Immature natural killer cell (primary cell): ENCODE data around the gene SORD. TPM values are rescaled to one million over a fixed set of nuclear protein-coding genes. Genes with fewer than 3 reads are reported as not detected.
"Not testable (repeated sequence)": the region's sequence is repeated elsewhere in the genome, so short reads cannot be mapped to it uniquely, and the experiment has no call there.

Source experiments
- DNase-seq, 3 donors: peaks; one replicate each; pipeline ENCODE4 v3.0.0; 2022; ENCODE audit warnings: mixed read lengths in 1 of 3
- H3K27ac Mint-ChIP-seq, 6 donors: one replicate each; pipeline ENCODE4 v1.8.0; 2020; ENCODE audit warnings: mixed read lengths in 6 of 6, mild to moderate bottlenecking in 5 of 6, inconsistent platforms in 4 of 6, moderate library complexity in 3 of 6
- H3K27me3 Mint-ChIP-seq, 3 donors: one replicate each; pipeline ENCODE4 v1.8.0; 2020 to 2021; ENCODE audit warnings: low read depth in 3 of 3, mild to moderate bottlenecking in 3 of 3, mixed read lengths in 3 of 3, moderate library complexity in 3 of 3, inconsistent platforms in 1 of 3
- H3K36me3 Mint-ChIP-seq, 3 donors: one replicate each; pipeline ENCODE4 v1.8.0; 2020; ENCODE audit warnings: mixed read lengths in 3 of 3, inconsistent platforms in 2 of 3, mild to moderate bottlenecking in 2 of 3
- H3K4me1 Mint-ChIP-seq, 2 donors: one replicate each; pipeline ENCODE4 v1.8.0; 2020; ENCODE audit warnings: inconsistent platforms in 2 of 2, mild to moderate bottlenecking in 2 of 2, mixed read lengths in 2 of 2, moderate library complexity in 1 of 2
- H3K4me3 Mint-ChIP-seq, 5 donors: one replicate each; pipeline ENCODE4 v1.8.0; 2020; ENCODE audit warnings: mild to moderate bottlenecking in 5 of 5, mixed read lengths in 5 of 5, inconsistent platforms in 3 of 5, moderate library complexity in 3 of 5
- H3K9me3 Mint-ChIP-seq, 6 donors: one replicate each; pipeline ENCODE4 v1.8.0; 2020; ENCODE audit warnings: mild to moderate bottlenecking in 6 of 6, mixed read lengths in 6 of 6, inconsistent platforms in 4 of 6, moderate library complexity in 3 of 6
- polyA plus RNA-seq, 3 donors: library from polyadenylated mRNA; unstranded; fragments of 300-500 nt; fragmentation: Illumina TruSeq; gene quantifications; one replicate each; pipeline ENCODE4 v1.2.3, GENCODE V29; 2021

SORD gene
- polyA plus RNA-seq, 3 donors from 2014 or later: 0.84 to 6.1 (median 5.8) TPM

DNA sequence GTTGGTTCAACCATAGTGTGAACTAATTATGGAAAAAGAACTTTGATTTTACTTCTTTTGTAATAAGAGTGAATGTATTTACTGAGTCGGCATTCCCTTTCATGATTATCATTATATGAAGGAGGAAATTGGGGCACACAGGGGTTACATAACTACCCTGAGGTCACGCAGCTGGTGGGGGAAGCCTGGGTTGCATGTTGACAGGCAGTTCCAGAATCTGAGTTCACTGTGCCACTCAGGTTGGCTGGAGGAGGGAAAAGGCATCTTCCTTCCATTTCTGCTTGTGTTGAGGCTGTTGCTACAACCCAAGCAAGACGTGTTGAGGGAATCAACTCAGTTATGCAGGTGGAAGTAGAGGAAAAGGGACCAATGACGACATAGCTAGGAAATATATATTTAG is 11.1 kb downstream of the SORD start:
- H3K36me3 Mint-ChIP-seq, H3K9me3 Mint-ChIP-seq, H3K27ac Mint-ChIP-seq, H3K27me3 Mint-ChIP-seq, H3K4me3 Mint-ChIP-seq, DNase-seq: not testable (repeated sequence)
- peaks cover 17 to 18% of the 10 kb centered on the region in 2 donors for H3K4me1 Mint-ChIP-seq

DNA sequence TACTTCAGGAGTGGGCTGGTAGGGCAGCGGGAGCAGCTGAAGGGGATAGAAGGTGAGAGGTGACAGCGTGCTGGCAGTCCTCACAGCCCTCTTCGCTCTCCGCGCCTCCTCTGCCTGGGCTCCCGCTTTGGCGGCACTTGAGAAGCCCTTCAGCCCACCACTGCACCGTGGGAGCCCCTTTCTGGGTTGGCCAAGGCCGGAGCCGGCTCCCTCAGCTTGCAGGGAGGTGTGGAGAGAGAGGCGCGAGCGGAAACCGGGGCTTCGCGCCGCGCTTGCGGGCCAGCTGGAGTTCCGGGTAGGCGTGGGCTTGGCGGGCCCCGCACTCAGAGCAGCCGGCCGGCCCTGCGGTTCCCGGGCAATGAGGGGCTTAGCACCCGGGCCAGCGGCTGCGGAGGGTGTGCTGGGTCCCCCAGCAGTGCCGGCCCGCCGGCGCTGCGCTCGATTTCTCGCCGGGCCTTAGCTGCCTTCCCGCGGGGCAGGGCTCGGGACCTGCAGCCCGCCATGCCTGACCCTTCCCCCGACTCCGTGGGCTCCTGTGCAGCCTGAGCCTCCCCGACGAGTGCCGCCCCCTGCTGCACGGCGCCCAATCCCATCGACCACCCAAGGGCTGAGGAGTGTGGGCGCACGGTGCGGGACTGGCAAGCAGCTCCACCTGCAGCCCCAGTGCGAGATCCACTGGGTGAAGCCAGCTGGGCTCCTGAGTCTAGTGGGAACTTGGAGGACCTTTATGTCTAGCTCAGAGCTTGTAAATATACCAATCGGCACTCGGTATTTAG is 11.8 kb downstream of the SORD start:
- not testable (repeated sequence) for H3K36me3 Mint-ChIP-seq, H3K27ac Mint-ChIP-seq, DNase-seq, H3K4me3 Mint-ChIP-seq, H3K27me3 Mint-ChIP-seq, H3K9me3 Mint-ChIP-seq
- peaks cover 17 to 18% of the 10 kb centered on the region in 2 donors for H3K4me1 Mint-ChIP-seq

DNA sequence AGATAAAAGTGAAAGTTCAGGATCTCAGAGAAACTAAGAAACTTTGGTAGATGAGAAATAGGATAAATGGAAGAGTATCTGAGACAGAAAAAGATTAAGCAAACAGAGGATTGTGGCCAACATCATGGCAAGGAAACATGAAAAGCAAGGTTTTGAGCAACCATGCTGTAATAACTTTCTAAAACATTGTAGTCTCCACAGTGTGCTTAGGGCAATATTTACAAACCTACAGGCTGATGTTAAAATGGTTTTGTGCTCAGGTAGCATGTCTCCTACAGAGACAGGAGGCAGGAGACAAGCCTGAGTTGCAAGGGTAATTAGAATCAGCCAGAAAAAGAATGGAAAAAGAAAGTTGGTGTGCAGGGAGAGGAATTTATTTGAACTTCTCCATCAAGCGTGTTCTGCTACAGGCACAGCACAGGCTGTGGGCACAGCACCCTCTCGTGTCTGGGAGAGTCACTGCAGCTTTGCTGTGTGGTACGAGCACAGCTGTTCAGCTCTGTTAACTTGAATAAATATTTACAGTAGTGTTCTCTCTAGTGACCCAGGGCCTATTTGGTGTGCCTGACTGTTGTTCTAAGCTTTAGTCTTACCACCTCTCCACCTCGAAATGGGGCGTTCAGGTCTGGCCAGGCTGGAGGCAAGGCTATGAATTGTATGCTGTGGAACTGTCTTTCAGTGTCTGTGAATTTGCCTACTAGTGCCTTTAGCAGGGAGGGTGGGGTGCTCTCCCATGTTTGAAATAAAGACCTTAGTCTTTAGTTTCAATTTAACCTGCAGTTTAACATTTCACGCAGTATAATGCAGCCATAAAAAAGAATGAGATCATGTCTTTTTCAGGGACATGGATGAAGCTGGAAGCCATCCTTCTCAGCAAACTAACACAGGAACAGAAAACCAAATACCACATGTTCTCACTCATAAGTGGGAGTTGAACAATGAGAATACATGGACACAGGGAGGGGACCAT is 14.1 kb downstream of the SORD start:
- Mint-ChIP-seq H3K4me3 (peak overlapping the region in 3 of 5 donors; percentile 17 to 44 (median 23)), H3K27ac (peak overlapping the region in 2 of 6 donors; percentile 17 to 35), H3K4me1 (peaks cover 17 to 18% of the 10 kb centered on the region in 2 donors)
- H3K27me3 Mint-ChIP-seq, H3K36me3 Mint-ChIP-seq, H3K9me3 Mint-ChIP-seq: not testable (repeated sequence)
- peak; percentile 39 to 54 (median 43) for DNase-seq

DNA sequence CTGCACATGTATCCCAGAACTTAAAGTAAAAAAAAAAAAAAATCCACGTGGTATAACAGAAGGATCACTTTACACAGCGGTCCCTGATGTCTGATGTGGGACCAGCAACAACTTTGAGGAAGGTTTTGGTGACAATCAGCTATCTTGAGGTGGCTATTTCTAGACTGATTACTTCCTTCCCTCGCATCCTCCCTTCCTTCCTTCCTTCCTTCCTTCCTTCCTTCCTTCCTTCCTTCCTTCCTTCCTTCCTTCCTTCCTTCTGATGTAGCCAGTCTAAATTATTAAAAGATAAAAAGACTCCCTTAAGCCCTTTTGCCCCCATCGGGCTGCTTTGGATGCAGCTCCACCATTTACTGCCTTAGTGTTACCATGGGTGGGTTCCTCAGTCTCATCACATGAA is 14.9 kb downstream of the SORD start:
- peaks cover 0 to 4% (median 0%) of the 10 kb centered on the region in 3 donors for H3K27me3 Mint-ChIP-seq
- no peak for DNase-seq
- no peaks in the 10 kb centered on the region for H3K36me3 Mint-ChIP-seq
- peak overlapping the region in 1 of 5 donors; percentile 33 for H3K4me3 Mint-ChIP-seq
- no peak overlapping the region for H3K27ac Mint-ChIP-seq
- no peaks in the 10 kb centered on the region for H3K9me3 Mint-ChIP-seq
- peaks cover 17 to 18% of the 10 kb centered on the region in 2 donors for H3K4me1 Mint-ChIP-seq

DNA sequence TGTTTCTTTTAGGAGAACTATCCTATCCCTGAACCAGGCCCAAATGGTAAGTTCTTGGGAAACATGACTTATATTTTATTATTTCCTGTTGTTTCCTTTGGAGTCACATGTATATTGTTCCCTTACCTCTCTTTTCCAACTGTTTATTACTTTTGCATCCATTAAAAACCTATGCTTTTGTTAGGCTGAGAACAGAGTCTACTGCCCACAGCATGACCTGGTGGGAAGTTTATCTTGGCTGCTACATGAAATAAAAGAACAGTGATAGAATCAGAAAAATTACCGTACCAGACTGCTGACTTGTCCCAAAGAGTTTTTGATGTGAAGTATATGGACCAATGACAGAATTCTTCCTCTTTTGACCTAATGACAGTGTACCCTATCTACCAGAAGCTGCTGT is 17.4 kb downstream of the SORD start:
- not testable (repeated sequence) for H3K9me3 Mint-ChIP-seq, H3K27ac Mint-ChIP-seq, H3K4me3 Mint-ChIP-seq, H3K36me3 Mint-ChIP-seq, H3K27me3 Mint-ChIP-seq, DNase-seq
- H3K4me1 Mint-ChIP-seq: peaks cover 15% of the 10 kb centered on the region in 2 donors

DNA sequence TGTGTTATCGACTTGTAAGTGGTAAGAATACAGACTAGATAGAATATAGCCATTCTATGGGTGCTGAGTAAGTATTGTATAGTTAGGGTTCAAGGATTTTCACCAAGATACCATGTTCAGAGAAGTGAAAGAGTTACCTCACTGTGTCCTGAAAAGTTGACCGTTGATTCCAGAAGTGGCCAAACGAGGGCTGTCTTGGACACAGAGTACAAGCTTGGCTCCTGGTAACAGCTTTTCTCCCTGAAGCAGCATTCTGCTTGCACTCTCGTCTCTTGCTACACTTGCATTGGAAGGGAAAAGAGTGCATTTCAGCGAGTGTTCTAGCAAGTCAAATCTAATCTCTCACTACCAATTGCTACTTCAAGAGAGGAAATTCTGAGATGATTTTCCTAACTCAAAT is 18.5 kb downstream of the SORD start:
- H3K4me3 Mint-ChIP-seq, H3K36me3 Mint-ChIP-seq, H3K9me3 Mint-ChIP-seq, H3K27me3 Mint-ChIP-seq, H3K27ac Mint-ChIP-seq, DNase-seq, H3K4me1 Mint-ChIP-seq: not testable (repeated sequence)

DNA sequence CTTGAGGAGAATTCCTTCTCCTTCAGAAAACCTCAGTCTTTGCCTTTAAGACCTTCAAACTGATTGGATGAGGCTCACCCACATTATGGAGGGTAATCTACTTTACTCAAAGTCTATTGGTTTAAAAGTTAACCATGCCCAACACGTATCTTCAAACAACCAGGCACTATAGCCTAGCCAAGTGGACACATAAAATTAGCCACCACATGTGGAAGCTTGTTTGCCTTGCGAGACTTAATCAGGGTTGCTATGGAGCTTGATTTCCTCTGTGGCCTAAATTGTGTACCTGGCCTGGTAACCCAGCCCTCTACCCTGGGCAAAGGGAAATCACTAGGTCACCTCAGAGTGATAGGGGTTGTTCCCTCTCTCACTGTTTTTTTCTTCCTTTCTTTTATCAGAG is 19.9 kb downstream of the SORD start:
- H3K27ac Mint-ChIP-seq, H3K9me3 Mint-ChIP-seq, DNase-seq, H3K4me1 Mint-ChIP-seq, H3K27me3 Mint-ChIP-seq, H3K4me3 Mint-ChIP-seq, H3K36me3 Mint-ChIP-seq: not testable (repeated sequence)

DNA sequence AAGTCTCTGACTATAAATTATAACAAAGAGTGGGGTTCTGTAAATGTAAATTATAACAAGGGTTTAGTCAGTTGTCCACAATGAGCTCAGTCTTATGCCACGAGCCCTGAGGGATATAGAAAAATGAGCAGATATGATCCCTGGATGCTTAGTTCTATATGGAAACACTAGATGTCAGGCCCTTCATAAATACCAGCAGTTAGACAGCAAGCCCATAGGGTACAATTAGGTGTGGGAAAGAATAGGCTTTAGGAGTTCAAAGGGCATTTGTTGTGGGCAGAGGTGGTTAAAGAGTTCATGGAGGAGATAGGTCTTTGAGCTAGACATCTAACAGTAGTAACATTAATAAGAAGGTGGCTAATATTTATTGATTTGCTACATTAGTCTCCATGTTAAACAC is 21.3 kb downstream of the SORD start:
- not testable (repeated sequence) for DNase-seq, H3K27ac Mint-ChIP-seq

DNA sequence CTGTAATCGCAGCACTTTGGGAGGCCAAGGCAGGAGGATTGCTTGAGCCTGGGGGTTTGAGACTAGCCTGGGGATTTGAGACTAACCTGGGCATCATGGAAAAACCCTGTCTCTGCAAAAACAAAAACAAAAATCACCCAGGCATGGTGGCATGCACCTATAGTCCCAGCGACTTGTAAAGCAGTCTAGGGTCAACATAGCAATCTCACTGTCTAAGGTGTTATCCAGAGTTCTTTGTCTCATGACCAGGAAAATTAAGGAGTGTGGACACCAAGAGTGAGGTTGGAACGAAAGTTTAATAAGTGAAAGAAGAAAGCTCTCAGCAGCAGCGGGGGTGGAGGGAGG is 25.4 kb downstream of the SORD start:
- H3K4me1 Mint-ChIP-seq, H3K9me3 Mint-ChIP-seq, H3K4me3 Mint-ChIP-seq, H3K27ac Mint-ChIP-seq, DNase-seq, H3K27me3 Mint-ChIP-seq: not testable (repeated sequence)
- H3K36me3 Mint-ChIP-seq: peaks cover 7 to 21% (median 12%) of the 10 kb centered on the region in 3 donors

More for the DNA sequence above, 21.3 kb downstream of the SORD start:
- not testable (repeated sequence) for H3K4me3 Mint-ChIP-seq, H3K27me3 Mint-ChIP-seq, H3K4me1 Mint-ChIP-seq, H3K9me3 Mint-ChIP-seq, H3K36me3 Mint-ChIP-seq

DNA sequence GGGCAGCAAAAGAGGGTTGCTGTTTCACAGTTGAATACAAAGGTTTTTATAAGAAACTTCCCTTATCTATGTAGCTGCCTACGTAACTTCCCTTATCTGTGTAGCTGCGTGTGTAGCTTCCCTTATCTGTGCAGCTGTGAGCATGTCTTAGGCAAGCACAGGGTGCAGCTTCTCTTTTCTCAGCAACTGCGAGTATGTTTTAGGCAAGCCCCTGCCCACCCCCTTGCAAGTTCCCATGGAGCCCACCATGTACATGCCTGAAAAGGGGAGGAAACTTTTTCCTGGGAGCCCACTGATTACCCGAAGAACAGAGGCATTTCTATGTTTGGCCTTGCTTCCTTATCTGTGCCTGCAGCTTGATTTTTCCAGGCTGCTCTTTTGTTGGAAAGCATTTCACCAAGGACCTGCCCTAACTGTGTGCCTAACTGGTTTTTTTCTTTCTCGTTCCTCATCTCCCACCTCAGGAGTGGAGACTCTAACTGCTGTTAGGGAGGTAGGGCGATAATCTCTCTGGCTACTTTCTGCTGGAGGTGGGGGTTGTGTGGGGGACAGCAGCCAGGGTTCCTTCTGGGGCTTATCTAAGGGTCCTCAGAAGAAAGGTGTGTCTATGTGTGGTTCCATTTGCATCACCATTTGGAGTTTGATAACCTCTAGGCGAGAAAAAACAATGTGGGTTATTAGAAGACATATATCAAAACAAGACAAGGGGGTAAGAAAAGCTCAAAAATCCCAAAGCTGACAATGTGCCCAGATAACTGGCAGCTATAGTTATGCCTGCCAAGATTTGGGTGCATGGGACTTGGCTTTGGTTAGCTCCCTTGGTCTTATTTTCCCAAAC is 26.0 kb downstream of the SORD start:
- H3K4me1 Mint-ChIP-seq: no peaks in the 10 kb centered on the region
- peaks cover 7 to 21% (median 12%) of the 10 kb centered on the region in 3 donors for H3K36me3 Mint-ChIP-seq
- H3K27ac Mint-ChIP-seq: no peak overlapping the region
- H3K4me3 Mint-ChIP-seq: no peak overlapping the region
- peaks cover 0 to 1% (median 0%) of the 10 kb centered on the region in 3 donors for H3K27me3 Mint-ChIP-seq
- no peak for DNase-seq
- peaks cover 0 to 3% (median 0%) of the 10 kb centered on the region in 6 donors for H3K9me3 Mint-ChIP-seq

DNA sequence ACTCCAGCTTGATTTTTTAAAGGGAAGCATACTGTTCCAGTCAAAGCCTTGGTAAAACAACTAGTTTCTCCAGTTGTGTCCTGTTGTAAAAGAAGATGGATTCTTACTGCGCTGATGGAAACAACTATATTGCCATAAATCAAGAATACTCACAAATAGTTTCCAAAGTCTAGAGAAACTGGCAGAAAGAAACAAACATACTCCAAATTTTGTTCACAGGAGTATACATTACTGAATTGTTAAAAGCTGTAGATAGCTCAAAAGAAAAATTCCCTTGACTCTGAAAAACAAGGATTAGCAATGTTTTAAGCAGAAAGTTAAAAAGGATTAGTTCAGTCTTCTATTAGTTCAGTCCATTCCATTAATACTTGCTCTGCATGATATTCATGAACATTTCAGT is 27.6 kb downstream of the SORD start:
- peaks cover 0 to 3% (median 0%) of the 10 kb centered on the region in 6 donors for H3K9me3 Mint-ChIP-seq
- H3K27ac Mint-ChIP-seq: no peak overlapping the region
- H3K4me3 Mint-ChIP-seq: no peak overlapping the region
- H3K36me3 Mint-ChIP-seq: peaks cover 7 to 21% (median 12%) of the 10 kb centered on the region in 3 donors
- peaks cover 0 to 1% (median 0%) of the 10 kb centered on the region in 3 donors for H3K27me3 Mint-ChIP-seq
- DNase-seq: no peak
- no peaks in the 10 kb centered on the region for H3K4me1 Mint-ChIP-seq

DNA sequence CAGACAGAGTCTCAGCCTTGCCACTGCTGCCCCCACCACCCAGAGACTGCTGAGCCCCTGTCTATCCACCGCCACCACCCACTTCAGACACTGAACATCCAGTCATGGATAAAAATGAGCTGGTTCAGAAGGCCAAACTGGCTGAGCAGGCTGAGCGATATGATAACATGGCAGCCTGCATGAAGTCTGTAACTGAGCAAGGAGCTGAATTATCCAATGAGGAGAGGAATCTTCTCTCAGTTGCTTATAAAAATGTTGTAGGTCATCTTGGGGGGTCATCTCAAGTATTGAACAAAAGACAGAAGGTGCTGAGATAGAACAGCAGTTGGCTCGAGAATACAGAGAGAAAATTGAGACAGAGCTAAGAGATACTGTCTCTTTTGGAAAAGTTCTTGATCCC is 29.7 kb downstream of the SORD start:
- not testable (repeated sequence) for H3K4me1 Mint-ChIP-seq, H3K27me3 Mint-ChIP-seq, H3K9me3 Mint-ChIP-seq, DNase-seq, H3K27ac Mint-ChIP-seq, H3K4me3 Mint-ChIP-seq
- peaks cover 7 to 19% (median 12%) of the 10 kb centered on the region in 3 donors for H3K36me3 Mint-ChIP-seq

DNA sequence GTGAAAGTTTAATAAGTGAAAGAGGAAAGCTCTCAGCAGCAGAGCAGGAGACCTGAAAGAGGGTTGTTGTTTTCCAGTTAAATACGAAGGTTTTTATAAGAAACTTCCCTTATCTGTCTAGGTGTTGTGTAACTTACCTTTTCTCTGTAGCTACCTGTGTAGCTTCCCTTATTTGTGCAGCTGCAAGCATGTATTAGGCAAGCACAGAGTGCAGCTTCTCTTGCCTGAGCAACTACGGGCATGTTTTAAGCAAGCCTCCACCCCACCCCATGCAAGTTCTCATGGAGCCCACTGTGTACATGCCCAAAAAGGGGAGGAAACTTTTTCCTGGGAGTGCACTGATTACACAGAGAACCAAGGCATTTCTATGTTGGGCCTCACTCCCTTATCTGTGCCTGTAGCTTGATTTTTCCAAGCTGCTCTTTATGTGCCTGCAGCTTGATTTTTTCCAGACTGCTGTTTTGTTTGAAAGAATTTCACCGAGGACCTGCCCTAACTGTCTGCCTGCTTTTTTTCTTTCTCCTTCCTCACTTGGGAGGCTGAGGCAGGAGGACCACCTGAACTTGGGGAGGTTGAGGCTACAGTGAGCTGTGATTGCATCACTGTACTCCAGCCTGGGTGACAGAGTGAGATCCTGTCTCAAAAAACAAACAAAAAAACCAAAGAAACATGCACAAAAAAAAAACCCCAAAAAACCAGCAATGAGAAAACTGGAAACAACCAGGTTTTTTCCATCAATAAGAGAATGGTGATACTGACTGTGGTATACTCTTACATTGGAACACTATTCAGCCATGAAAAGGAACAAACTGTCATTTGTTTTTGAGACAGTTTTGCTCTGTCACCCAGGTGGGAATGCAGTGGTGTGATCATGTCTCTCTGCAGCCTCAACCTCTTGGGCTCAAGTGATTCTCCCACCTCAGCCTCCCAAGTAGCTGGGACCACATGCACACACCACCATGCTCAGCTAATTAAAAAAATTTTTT is 36.0 kb downstream of the SORD start:
- H3K27me3 Mint-ChIP-seq, H3K36me3 Mint-ChIP-seq, H3K9me3 Mint-ChIP-seq, H3K4me1 Mint-ChIP-seq, H3K4me3 Mint-ChIP-seq, H3K27ac Mint-ChIP-seq, DNase-seq: not testable (repeated sequence)
